HCT116 (cell line): ENCODE data around the gene PTDSS2. TPM values are rescaled to one million over a fixed set of nuclear protein-coding genes. Genes with fewer than 3 reads are reported as not detected.

ENCODE experiments used
- ATAC-seq: fragments of 200-7000 bp; cut with Tn5 transposase; 2 replicates; pipeline ENCODE4 v1.9.1; 2020; ENCODE audit warnings: mild to moderate bottlenecking, moderate library complexity
- BruUV-seq: library from RNA; stranded (reverse); fragments of 400-500 nt; replicated peaks from 2 replicates; lab custom pipeline; 2021; lab: Mats Ljungman, UMichigan
- CTCF ChIA-PET: fragments of 300-600 bp; sonication (Branson Sonifier 250); formaldehyde crosslinking; loops from one replicate; lab custom pipeline; 2021; ENCODE audit warnings: antibody characterized with exemption; lab: Charles Lee
- POLR2A ChIA-PET: fragments of 300-600, 350-600 bp; sonication (Branson Sonifier 250); formaldehyde crosslinking; loops from one replicate; lab custom pipeline; 2021; ENCODE audit warnings: antibody characterized with exemption; lab: Charles Lee
- RAD21 ChIA-PET, 2 experiments: fragments of 300-600 bp; sonication (Branson Sonifier 250); formaldehyde crosslinking; loops; one replicate each; lab custom pipeline; 2023; ENCODE audit warnings: low total read pairs in 2 of 2; ENCODE audit not compliant: uncharacterized antibody in 2 of 2, unreplicated experiment in 2 of 2, low non-redundant PET in 1 of 2; lab: Charles Lee
- DNase-seq: peaks from one replicate; pipeline ENCODE4 v3.0.0-alpha.2; 2010; ENCODE audit warnings: low read depth, low spot score
- H2AFZ ChIP-seq: fragments of 200-600 bp; shearing (Covaris generic), sonication (generic); 2 replicates; pipeline ENCODE4 v1.6.1; 2017; ENCODE audit warnings: low read depth, mixed run types, mixed read lengths, antibody characterized with exemption, low read length; ENCODE audit not compliant: poor library complexity, severe bottlenecking
- H3K27ac ChIP-seq: 2 replicates; pipeline ENCODE4 v1.5.1; 2012; ENCODE audit warnings: low read depth, low read length
- H3K27me3 ChIP-seq: fragments of 200-600 bp; sonication (generic); 2 replicates; pipeline ENCODE4 v1.6.1; 2016; ENCODE audit warnings: mixed run types, low read length, mixed read lengths; ENCODE audit not compliant: insufficient read depth
- H3K36me3 ChIP-seq, 2 experiments: fragments of 200-500 bp in 1 of 2; fragments of 200-600 bp in 1 of 2; sonication (Bioruptor generic) in 1 of 2; sonication (generic) in 1 of 2; 2 replicates each; pipeline versions ENCODE4 v1.5.1 to v1.6.1; 2014 to 2016; ENCODE audit warnings: low read length in 2 of 2, inconsistent platforms in 1 of 2, mixed read lengths in 1 of 2, mixed run types in 1 of 2; ENCODE audit not compliant: insufficient read depth in 2 of 2, control insufficient read depth in 1 of 2
- H3K4me1 ChIP-seq, 2 experiments: fragments of 200-600 bp in 1 of 2; sonication (generic) in 1 of 2; 2 replicates each; pipeline versions ENCODE4 v1.5.1 to v1.6.1; 2012 to 2017; ENCODE audit warnings: low read length in 2 of 2, inconsistent platforms in 1 of 2, mild to moderate bottlenecking in 1 of 2, mixed read lengths in 1 of 2, mixed run types in 1 of 2, moderate library complexity in 1 of 2; ENCODE audit not compliant: insufficient read depth in 2 of 2, control insufficient read depth in 1 of 2
- H3K4me2 ChIP-seq: fragments of 200-600 bp; sonication (generic); 2 replicates; pipeline ENCODE4 v1.6.1; 2017; ENCODE audit warnings: mixed run types, low read length, mixed read lengths
- H3K4me3 ChIP-seq, 2 experiments: fragments of 200-600 bp in 1 of 2; sonication (generic) in 1 of 2; replicated peaks in 1 of 2; 2 replicates each; pipeline ENCODE4 v1.5.1; 2011 to 2016; ENCODE audit warnings: low read length in 2 of 2, control low read depth in 1 of 2, low read depth in 1 of 2, mild to moderate bottlenecking in 1 of 2, mixed read lengths in 1 of 2, mixed run types in 1 of 2
- H3K79me2 ChIP-seq: fragments of 200-600 bp; sonication (generic); 2 replicates; pipeline ENCODE4 v1.6.1; 2017; ENCODE audit warnings: mild to moderate bottlenecking, mixed run types, low read length, moderate library complexity, mixed read lengths; ENCODE audit not compliant: insufficient read depth
- H3K9ac ChIP-seq: fragments of 200-600 bp; sonication (generic); 2 replicates; pipeline ENCODE4 v1.6.1; 2016; ENCODE audit warnings: low read length, mixed read lengths
- H3K9me2 ChIP-seq: fragments of 200-600 bp; sonication (generic), shearing (Covaris generic); 2 replicates; pipeline ENCODE4 v1.6.1; 2017; ENCODE audit warnings: mixed run types, mild to moderate bottlenecking, moderate library complexity; ENCODE audit not compliant: insufficient read depth
- H3K9me3 ChIP-seq, 2 experiments: fragments of 200-500 bp in 1 of 2; fragments of 200-600 bp in 1 of 2; sonication (Bioruptor generic) in 1 of 2; sonication (generic) in 1 of 2; 2 replicates each; pipeline ENCODE4 v1.6.1; 2014 to 2017; ENCODE audit warnings: low read length in 2 of 2, mixed read lengths in 2 of 2, inconsistent platforms in 1 of 2, low read depth in 1 of 2, mild to moderate bottlenecking in 1 of 2, mixed run types in 1 of 2, moderate library complexity in 1 of 2; ENCODE audit not compliant: control insufficient read depth in 1 of 2, insufficient read depth in 1 of 2
- H4K20me1 ChIP-seq: fragments of 200-600 bp; sonication (generic), shearing (Covaris generic); 2 replicates; pipeline ENCODE4 v1.6.1; 2017; ENCODE audit warnings: mixed run types, mild to moderate bottlenecking, moderate library complexity; ENCODE audit not compliant: insufficient read depth
- CBX3 ChIP-seq: IDR thresholded peaks from 2 replicates; pipeline ENCODE4 v1.6.1; 2012; ENCODE audit warnings: low read depth
- CEBPB ChIP-seq: IDR thresholded peaks from 2 replicates; pipeline ENCODE4 v1.6.1; 2012; ENCODE audit warnings: low read depth
- EGR1 ChIP-seq: IDR thresholded peaks from 2 replicates; pipeline ENCODE4 v1.6.1; 2012; ENCODE audit warnings: low read depth
- ELF1 ChIP-seq: IDR thresholded peaks from 2 replicates; pipeline ENCODE4 v1.6.1; 2012; ENCODE audit warnings: low read depth, borderline replicate concordance
- EZH2 ChIP-seq: fragments of 200-600 bp; sonication (generic); IDR thresholded peaks from 2 replicates; pipeline ENCODE4 v1.6.1; 2017; ENCODE audit warnings: antibody characterized with exemption, mixed run types
- EZH2phosphoT487 ChIP-seq: fragments of 200-600 bp; IDR thresholded peaks from 2 replicates; pipeline ENCODE4 v1.6.1; 2018; ENCODE audit warnings: antibody characterized with exemption, borderline replicate concordance
- FOSL1 ChIP-seq: IDR thresholded peaks from 2 replicates; pipeline ENCODE4 v1.6.1; 2012; ENCODE audit warnings: low read depth
- POLR2AphosphoS5 ChIP-seq: IDR thresholded peaks from 2 replicates; pipeline ENCODE4 v1.6.1; 2011; ENCODE audit warnings: mild to moderate bottlenecking, low read depth, low read length, moderate library complexity
- RAD21 ChIP-seq: IDR thresholded peaks from 2 replicates; pipeline ENCODE4 v1.6.1; 2012; ENCODE audit warnings: low read depth, mild to moderate bottlenecking
- SIN3A ChIP-seq: IDR thresholded peaks from 2 replicates; pipeline ENCODE4 v1.6.1; 2012; ENCODE audit warnings: low read depth
- SP1 ChIP-seq: IDR thresholded peaks from 2 replicates; pipeline ENCODE4 v1.6.1; 2012; ENCODE audit warnings: low read depth
- SRF ChIP-seq: IDR thresholded peaks from 2 replicates; pipeline ENCODE4 v1.6.1; 2012; ENCODE audit warnings: low read depth
- TCF7L2 ChIP-seq: IDR thresholded peaks from 2 replicates; pipeline ENCODE4 v1.7.0; 2011; ENCODE audit warnings: borderline replicate concordance, inconsistent platforms; ENCODE audit not compliant: insufficient read depth, insufficient read length; ENCODE audit errors: extremely low read depth
- YY1 ChIP-seq: IDR thresholded peaks from 2 replicates; pipeline ENCODE4 v1.6.1; 2011; ENCODE audit warnings: low read length, low read depth, moderate library complexity, mild to moderate bottlenecking; ENCODE audit not compliant: insufficient replicate concordance; ENCODE audit errors: extremely low read depth
- ZFX ChIP-seq: fragments of 450-650 bp; IDR thresholded peaks from 2 replicates; pipeline ENCODE4 v1.6.1; 2017
- intact Hi-C: fragments of 100-400 bp; cut with micrococcal nuclease; formaldehyde crosslinking; loops from 2 replicates; pipeline ENCODE4 v1.10.0; 2022
- total RNA-seq: library from RNA; stranded (reverse); gene quantifications from one replicate; pipeline ENCODE4 v1.2.1, GENCODE V29; 2021; ENCODE audit not compliant: unreplicated experiment
- TF ChIP-seq, protein P1 (sequence below): IDR thresholded peaks from 2 replicates; pipeline ENCODE4 v1.6.1; 2012
- TF ChIP-seq, protein P2 (sequence below), 3 experiments: fragments of 200-600 bp in 1 of 3; sonication (generic) in 1 of 3; IDR thresholded peaks in 2 of 3; conservative IDR thresholded peaks in 1 of 3; 2 replicates each; pipeline ENCODE4 v1.5.1; 2012 to 2017; ENCODE audit warnings: low read depth in 2 of 3, low read length in 2 of 3, antibody characterized with exemption in 1 of 3, borderline replicate concordance in 1 of 3, control low read depth in 1 of 3, mild to moderate bottlenecking in 1 of 3, mixed read lengths in 1 of 3, mixed run types in 1 of 3, moderate library complexity in 1 of 3; ENCODE audit not compliant: insufficient read depth in 1 of 3
- TF ChIP-seq, protein P3 (sequence below): IDR thresholded peaks from 2 replicates; pipeline ENCODE4 v1.6.1; 2012
- TF ChIP-seq, protein P4 (sequence below): IDR thresholded peaks from 2 replicates; pipeline ENCODE4 v1.6.1; 2011; ENCODE audit warnings: mild to moderate bottlenecking, low read length, moderate library complexity; ENCODE audit not compliant: insufficient replicate concordance; ENCODE audit errors: extremely low read depth
- TF ChIP-seq, protein P5 (sequence below): IDR thresholded peaks from 2 replicates; pipeline ENCODE4 v1.6.1; 2012; ENCODE audit warnings: low read depth

Gene PTDSS2
- total RNA-seq, 1 experiment from 2014 or later: 40.1 TPM

DNA sequence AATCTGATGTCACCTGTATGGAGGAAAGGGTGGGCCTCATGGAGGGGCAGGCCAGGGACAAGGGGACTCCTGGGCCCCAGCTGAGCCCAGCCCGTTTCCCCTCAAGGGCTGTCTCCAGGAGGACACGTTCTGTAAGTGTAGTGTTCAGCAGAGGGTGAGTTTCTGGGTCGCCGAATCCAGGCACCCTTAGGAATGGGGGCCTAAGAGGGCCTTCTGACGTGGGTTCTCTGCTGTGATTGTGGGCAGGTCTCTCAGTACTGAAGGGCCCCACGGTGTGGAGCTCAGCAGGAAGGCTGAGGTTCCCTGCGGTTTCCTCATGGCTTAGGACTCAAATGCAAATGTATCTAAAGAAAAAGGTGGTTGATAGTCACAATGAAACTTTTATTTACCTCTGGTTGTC, 6.5 kb downstream of the PTDSS2 start:
- peaks cover 2 to 4% of the 10 kb centered on the region in 2 experiments for H3K4me1 ChIP-seq
- BruUV-seq: no TSS peak
- no peak overlapping the region for H2AFZ ChIP-seq
- intact Hi-C loops: no loop called here
- no peak overlapping the region for H3K4me2 ChIP-seq
- POLR2A ChIA-PET: no interaction called here
- no peaks in the 10 kb centered on the region for H3K9me2 ChIP-seq
- TF ChIP-seq CEBPB (no peak), YY1 (no peak), EGR1 (no peak), ZFX (no peak), ELF1 (no peak), TCF7L2 (no peak), RAD21 (no peak), EZH2phosphoT487 (no peak), SRF (no peak), POLR2AphosphoS5 (no peak), EZH2 (no peak), SIN3A (no peak), SP1 (no peak), CBX3 (no peak), FOSL1 (no peak)
- TF ChIP-seq, protein P1, sequence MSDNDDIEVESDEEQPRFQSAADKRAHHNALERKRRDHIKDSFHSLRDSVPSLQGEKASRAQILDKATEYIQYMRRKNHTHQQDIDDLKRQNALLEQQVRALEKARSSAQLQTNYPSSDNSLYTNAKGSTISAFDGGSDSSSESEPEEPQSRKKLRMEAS: no peak
- TF ChIP-seq, protein P2, sequence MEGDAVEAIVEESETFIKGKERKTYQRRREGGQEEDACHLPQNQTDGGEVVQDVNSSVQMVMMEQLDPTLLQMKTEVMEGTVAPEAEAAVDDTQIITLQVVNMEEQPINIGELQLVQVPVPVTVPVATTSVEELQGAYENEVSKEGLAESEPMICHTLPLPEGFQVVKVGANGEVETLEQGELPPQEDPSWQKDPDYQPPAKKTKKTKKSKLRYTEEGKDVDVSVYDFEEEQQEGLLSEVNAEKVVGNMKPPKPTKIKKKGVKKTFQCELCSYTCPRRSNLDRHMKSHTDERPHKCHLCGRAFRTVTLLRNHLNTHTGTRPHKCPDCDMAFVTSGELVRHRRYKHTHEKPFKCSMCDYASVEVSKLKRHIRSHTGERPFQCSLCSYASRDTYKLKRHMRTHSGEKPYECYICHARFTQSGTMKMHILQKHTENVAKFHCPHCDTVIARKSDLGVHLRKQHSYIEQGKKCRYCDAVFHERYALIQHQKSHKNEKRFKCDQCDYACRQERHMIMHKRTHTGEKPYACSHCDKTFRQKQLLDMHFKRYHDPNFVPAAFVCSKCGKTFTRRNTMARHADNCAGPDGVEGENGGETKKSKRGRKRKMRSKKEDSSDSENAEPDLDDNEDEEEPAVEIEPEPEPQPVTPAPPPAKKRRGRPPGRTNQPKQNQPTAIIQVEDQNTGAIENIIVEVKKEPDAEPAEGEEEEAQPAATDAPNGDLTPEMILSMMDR (IDR thresholded peaks at IDR 0.05 in 2 of 3, conservative IDR thresholded peaks at IDR 0.05 in 1 of 3; ENCODE audit: borderline replicate concordance in 1 of 3, insufficient read depth in 1 of 3, low read depth in 2 of 3, low read length in 2 of 3): no peak
- TF ChIP-seq, protein P3, sequence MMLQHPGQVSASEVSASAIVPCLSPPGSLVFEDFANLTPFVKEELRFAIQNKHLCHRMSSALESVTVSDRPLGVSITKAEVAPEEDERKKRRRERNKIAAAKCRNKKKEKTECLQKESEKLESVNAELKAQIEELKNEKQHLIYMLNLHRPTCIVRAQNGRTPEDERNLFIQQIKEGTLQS: no peak
- TF ChIP-seq, protein P4, sequence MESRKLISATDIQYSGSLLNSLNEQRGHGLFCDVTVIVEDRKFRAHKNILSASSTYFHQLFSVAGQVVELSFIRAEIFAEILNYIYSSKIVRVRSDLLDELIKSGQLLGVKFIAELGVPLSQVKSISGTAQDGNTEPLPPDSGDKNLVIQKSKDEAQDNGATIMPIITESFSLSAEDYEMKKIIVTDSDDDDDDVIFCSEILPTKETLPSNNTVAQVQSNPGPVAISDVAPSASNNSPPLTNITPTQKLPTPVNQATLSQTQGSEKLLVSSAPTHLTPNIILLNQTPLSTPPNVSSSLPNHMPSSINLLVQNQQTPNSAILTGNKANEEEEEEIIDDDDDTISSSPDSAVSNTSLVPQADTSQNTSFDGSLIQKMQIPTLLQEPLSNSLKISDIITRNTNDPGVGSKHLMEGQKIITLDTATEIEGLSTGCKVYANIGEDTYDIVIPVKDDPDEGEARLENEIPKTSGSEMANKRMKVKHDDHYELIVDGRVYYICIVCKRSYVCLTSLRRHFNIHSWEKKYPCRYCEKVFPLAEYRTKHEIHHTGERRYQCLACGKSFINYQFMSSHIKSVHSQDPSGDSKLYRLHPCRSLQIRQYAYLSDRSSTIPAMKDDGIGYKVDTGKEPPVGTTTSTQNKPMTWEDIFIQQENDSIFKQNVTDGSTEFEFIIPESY: no peak
- TF ChIP-seq, protein P5, sequence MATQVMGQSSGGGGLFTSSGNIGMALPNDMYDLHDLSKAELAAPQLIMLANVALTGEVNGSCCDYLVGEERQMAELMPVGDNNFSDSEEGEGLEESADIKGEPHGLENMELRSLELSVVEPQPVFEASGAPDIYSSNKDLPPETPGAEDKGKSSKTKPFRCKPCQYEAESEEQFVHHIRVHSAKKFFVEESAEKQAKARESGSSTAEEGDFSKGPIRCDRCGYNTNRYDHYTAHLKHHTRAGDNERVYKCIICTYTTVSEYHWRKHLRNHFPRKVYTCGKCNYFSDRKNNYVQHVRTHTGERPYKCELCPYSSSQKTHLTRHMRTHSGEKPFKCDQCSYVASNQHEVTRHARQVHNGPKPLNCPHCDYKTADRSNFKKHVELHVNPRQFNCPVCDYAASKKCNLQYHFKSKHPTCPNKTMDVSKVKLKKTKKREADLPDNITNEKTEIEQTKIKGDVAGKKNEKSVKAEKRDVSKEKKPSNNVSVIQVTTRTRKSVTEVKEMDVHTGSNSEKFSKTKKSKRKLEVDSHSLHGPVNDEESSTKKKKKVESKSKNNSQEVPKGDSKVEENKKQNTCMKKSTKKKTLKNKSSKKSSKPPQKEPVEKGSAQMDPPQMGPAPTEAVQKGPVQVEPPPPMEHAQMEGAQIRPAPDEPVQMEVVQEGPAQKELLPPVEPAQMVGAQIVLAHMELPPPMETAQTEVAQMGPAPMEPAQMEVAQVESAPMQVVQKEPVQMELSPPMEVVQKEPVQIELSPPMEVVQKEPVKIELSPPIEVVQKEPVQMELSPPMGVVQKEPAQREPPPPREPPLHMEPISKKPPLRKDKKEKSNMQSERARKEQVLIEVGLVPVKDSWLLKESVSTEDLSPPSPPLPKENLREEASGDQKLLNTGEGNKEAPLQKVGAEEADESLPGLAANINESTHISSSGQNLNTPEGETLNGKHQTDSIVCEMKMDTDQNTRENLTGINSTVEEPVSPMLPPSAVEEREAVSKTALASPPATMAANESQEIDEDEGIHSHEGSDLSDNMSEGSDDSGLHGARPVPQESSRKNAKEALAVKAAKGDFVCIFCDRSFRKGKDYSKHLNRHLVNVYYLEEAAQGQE: no peak
- TF ChIP-seq, all 23 proteins: peak for 0
- peaks cover 82% of the 10 kb centered on the region for H3K79me2 ChIP-seq
- H3K4me3 ChIP-seq: no peak overlapping the region
- no peak for DNase-seq
- H3K27me3 ChIP-seq: no peaks in the 10 kb centered on the region
- RAD21 ChIA-PET: interaction anchor here in 1 of 2 experiments (0.7 kb wide), 1 partner anchor 9 kb away, joined by 4 read pairs; no protein-coding TSS in a partner anchor
- H3K27ac ChIP-seq: no peak overlapping the region
- no peak overlapping the region for H3K9ac ChIP-seq
- peaks cover 11 to 26% of the 10 kb centered on the region in 2 experiments; a peak in 3 of 4 replicates for H3K36me3 ChIP-seq
- no peaks in the 10 kb centered on the region for H4K20me1 ChIP-seq
- H3K9me3 ChIP-seq: no peaks in the 10 kb centered on the region
- CTCF ChIA-PET: no interaction called here
- no peak for ATAC-seq
